ENCODE results near the gene C9orf50. TPM values are rescaled to one million over a fixed set of nuclear protein-coding genes. Genes with fewer than 3 reads are reported as not detected.

C9orf50 gene
- polyA plus RNA-seq, 1 experiment: 0.20 TPM

DNA sequence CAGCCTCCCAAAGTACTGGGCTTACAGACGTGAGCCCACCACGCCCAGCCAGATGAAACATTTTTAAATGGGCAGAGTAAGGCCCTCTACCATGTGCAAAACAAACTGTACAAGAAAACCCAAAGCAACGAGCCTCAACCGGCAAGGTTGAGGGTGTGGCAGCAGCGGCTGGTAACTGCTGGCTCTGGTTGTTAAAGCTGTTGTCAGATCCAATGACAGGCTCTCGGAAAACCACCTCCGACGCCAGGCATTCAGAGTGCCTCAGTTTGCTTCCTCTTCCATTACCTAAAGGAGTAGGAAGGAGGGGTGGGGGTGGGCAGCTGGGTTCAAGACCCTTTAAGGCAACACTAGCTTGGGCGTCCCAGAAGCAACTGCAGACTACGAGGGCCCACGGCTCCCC, 23.5 kb upstream of the C9orf50 start:
- Histone ChIP-seq H3K4me3 (ENCODE audit: low read depth, low read length) (no peak overlapping the region), H3K36me3 (ENCODE audit: control insufficient read depth, insufficient read depth, low read length) (peaks cover 5% of the 10 kb centered on the region), H3K27me3 (ENCODE audit: control insufficient read depth, insufficient read depth, low read length) (no peaks in the 10 kb centered on the region)
- DNase-seq (ENCODE audit: low read depth): no peak
- TF ChIP-seq, protein P1, sequence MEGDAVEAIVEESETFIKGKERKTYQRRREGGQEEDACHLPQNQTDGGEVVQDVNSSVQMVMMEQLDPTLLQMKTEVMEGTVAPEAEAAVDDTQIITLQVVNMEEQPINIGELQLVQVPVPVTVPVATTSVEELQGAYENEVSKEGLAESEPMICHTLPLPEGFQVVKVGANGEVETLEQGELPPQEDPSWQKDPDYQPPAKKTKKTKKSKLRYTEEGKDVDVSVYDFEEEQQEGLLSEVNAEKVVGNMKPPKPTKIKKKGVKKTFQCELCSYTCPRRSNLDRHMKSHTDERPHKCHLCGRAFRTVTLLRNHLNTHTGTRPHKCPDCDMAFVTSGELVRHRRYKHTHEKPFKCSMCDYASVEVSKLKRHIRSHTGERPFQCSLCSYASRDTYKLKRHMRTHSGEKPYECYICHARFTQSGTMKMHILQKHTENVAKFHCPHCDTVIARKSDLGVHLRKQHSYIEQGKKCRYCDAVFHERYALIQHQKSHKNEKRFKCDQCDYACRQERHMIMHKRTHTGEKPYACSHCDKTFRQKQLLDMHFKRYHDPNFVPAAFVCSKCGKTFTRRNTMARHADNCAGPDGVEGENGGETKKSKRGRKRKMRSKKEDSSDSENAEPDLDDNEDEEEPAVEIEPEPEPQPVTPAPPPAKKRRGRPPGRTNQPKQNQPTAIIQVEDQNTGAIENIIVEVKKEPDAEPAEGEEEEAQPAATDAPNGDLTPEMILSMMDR (IDR thresholded peaks at IDR 0.05; ENCODE audit: insufficient read depth, low read depth, low read length): no peak
- ChIA-PET POLR2A (no interaction called here), CTCF (interaction anchor here (0.8 to 6.2 kb wide), 8 partner anchors 12 to 146 kb away, joined by 3 to 79 read pairs (median 13); no protein-coding TSS in a partner anchor)

DNA sequence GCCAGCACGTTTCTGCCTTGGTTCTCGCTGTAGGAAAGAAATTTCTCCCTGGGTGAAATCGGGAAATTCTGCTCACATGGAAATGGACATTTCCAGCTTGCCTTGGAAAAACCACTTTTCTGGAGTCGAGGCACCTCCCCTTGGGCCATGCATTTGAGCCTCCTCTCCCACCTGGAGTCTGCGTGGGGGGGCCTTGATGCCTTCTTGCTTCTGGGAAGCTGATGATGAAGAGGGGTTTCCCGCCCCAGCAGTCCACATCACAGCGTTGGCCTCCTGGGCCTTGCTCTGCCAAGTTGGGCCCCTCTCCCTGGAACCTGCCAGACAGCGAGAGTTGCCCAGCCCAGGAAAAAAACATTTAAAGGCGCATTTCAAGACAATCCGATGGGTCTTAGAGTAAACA, 22.8 kb upstream of the C9orf50 start:
- ChIA-PET CTCF (interaction anchor here (0.8 to 6.2 kb wide), 11 partner anchors 13 to 146 kb away, joined by 3 to 79 read pairs (median 4); no protein-coding TSS in a partner anchor), POLR2A (no interaction called here)
- DNase-seq (ENCODE audit: low read depth): no peak
- Histone ChIP-seq H3K36me3 (ENCODE audit: control insufficient read depth, insufficient read depth, low read length) (peaks cover 11% of the 10 kb centered on the region), H3K27me3 (ENCODE audit: control insufficient read depth, insufficient read depth, low read length) (no peaks in the 10 kb centered on the region), H3K4me3 (ENCODE audit: low read depth, low read length) (no peak overlapping the region)
- TF ChIP-seq, protein P1 (IDR thresholded peaks at IDR 0.05; ENCODE audit: insufficient read depth, low read depth, low read length): no peak

DNA sequence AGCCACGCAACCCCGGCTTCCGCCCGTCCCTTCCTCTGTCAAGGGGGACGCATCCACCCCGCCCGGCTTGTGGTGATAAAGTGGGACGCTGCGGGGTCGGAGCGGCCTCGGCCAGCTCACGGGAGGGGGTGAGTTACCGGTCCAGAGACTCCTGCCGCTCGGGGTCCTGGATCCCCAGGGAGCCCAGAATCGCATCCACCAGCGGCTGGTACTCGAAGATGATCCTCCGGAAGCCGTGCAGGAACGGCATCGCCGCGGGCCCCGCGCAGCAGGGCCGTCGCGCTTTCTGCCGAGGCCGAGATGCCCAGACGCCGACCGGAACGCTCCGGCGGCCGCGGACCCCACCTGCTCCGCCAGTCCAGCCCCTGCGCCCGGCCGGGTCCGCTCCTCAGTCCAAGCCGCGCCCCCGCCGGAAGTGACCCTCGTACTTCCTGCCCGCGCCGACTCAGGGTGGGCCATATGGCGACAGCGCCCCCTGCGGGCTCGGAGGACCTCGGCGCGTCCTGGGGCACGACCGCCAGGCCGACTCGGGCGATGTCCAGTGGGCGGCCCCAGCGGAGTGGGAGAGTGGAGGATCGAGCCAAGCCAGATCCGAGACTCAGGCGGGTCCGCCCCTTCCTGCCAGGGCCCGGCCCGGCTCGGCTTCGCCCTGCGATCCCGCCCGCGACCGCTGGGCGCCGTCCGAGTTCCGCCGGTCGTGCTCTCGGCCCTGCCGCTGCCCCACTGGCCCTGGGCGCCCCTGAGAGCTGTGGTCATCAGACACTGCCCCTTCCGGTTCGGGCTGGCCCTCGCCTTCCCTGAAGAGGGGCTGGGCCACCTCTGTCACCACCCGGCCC, 21.1 kb upstream of the C9orf50 start, which contains the start of gene ASB6:
Gene ASB6, minus strand, starts transcription at position 402 of the 836 bp plus-strand sequence. Its CDS starts 152 bp downstream, at position 250.
- ChIA-PET POLR2A (no interaction called here), CTCF (interaction anchor here (0.5 to 6.2 kb wide), 32 partner anchors 10 to 1543 kb away, joined by 3 to 79 read pairs (median 4); partner anchors contain the start of genes NTMT1 and PRRX2)
- TF ChIP-seq, protein P1 (IDR thresholded peaks at IDR 0.05; ENCODE audit: insufficient read depth, low read depth, low read length): peak; percentile 83
- peaks cover 27% of the 10 kb centered on the region for H3K36me3 ChIP-seq (ENCODE audit: control insufficient read depth, insufficient read depth, low read length)
- peak within 1 kb of the TSS; percentile 98 for H3K4me3 ChIP-seq (ENCODE audit: low read depth, low read length)
- H3K27me3 ChIP-seq (ENCODE audit: control insufficient read depth, insufficient read depth, low read length): no peaks in the 10 kb centered on the region
- peak; percentile 69 for DNase-seq (ENCODE audit: low read depth)

DNA sequence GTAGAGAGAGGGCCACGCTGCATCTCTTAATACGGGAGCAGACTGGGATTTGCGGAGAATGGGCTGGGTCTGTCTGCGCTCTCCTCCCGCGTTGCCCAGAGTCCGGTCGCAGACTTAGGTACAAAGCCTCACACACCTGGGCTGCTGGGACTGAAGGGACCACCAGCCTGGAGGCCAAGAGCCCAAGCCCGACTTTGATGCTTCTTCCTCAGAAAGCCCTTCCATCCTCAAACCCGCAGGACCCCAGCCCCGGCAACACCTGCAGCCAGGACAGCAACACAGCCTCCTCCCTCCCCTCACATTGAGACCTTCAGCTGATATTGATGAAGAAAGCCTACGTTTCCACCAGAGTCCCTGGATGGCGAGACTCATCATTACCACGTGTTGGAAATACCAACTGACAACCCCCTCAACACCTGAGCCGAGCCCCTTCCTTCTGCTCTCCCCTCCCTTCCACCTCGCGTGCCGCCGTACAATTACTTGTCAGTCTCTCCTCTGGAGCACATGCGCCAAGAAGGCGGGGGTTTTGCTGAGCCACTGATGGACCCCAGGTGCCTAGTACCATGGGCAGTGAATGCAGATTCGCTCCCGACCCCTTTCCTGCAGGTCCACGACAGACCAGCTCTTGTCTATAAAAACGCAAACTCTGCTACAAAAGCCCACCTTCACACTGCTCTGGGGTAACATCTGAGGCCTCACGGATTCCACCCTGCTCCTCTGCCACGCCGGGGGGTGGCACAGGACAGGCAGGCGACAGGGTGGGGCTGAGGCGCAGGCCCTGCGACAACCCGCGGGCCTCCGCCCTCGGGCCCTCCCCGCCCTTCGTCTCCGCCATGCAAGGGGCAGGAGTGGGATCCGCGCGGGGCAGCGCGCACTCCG, 20.2 kb upstream of the C9orf50 start:
- no peak for DNase-seq (ENCODE audit: low read depth)
- ChIA-PET CTCF (interaction anchor here (0.8 to 6.2 kb wide), 6 partner anchors 11 to 143 kb away, joined by 3 to 79 read pairs (median 40); no protein-coding TSS in a partner anchor), POLR2A (no interaction called here)
- TF ChIP-seq, protein P1 (IDR thresholded peaks at IDR 0.05; ENCODE audit: insufficient read depth, low read depth, low read length): no peak
- H3K4me3 ChIP-seq (ENCODE audit: low read depth, low read length): peak overlapping the region; percentile 98
- peaks cover 29% of the 10 kb centered on the region for H3K36me3 ChIP-seq (ENCODE audit: control insufficient read depth, insufficient read depth, low read length)
- no peaks in the 10 kb centered on the region for H3K27me3 ChIP-seq (ENCODE audit: control insufficient read depth, insufficient read depth, low read length)

Data from BJ (cell line).